ENCODE data around the gene INPP1. TPM values are rescaled to one million over a fixed set of nuclear protein-coding genes. Genes with fewer than 3 reads are reported as not detected.

Gene INPP1
- polyA plus RNA-seq, 1 donor = 16.4 TPM

GRCh38 chr2:190365499-190366204 lies 22.3 kb downstream of the INPP1 start:
- no peak for DNase-seq

GRCh38 chr2:190366248-190366753 lies 22.9 kb downstream of the INPP1 start:
- DNase-seq = no peak

GRCh38 chr2:190367091-190367490 lies 23.7 kb downstream of the INPP1 start:
- DNase-seq = no peak

GRCh38 chr2:190369635-190370034 lies 26.2 kb downstream of the INPP1 start:
- DNase-seq = no peak

- no peak for DNase-seq
Observed at GRCh38 chr2:190376083-190376482, 32.7 kb downstream of the INPP1 start.

GRCh38 chr2:190376591-190377245 lies 33.3 kb downstream of the INPP1 start:
- DNase-seq = no peak

GRCh38 chr2:190378880-190379237 lies 35.5 kb downstream of the INPP1 start:
- DNase-seq = peak; percentile 15

- peak; percentile 53 for DNase-seq
Observed at GRCh38 chr2:190379249-190379964, 36.0 kb downstream of the INPP1 start.

- DNase-seq = no peak
Observed at GRCh38 chr2:190380962-190381412, 37.6 kb downstream of the INPP1 start.

- DNase-seq = peak; percentile 27
Observed at GRCh38 chr2:190382851-190383250, 39.5 kb downstream of the INPP1 start.

- DNase-seq = no peak
Observed at GRCh38 chr2:190387422-190387821, 44.0 kb downstream of the INPP1 start.

- DNase-seq = no peak
Observed at GRCh38 chr2:190396271-190396670, 52.9 kb downstream of the INPP1 start.

- no peak for DNase-seq
Observed at GRCh38 chr2:190402986-190403603, 59.7 kb downstream of the INPP1 start.

- no peak for DNase-seq
Observed at GRCh38 chr2:190404487-190404886, 61.1 kb downstream of the INPP1 start.

- DNase-seq = no peak
Observed at GRCh38 chr2:190405070-190405469, 61.7 kb downstream of the INPP1 start.

- DNase-seq = no peak
Observed at GRCh38 chr2:190405995-190406394, 62.6 kb downstream of the INPP1 start.

- DNase-seq = no peak
Observed at GRCh38 chr2:190406805-190407204, 63.4 kb downstream of the INPP1 start.

GRCh38 chr2:190407246-190407661 lies 63.9 kb downstream of the INPP1 start:
- DNase-seq = peak; percentile 4

- peak; percentile 29 for DNase-seq
Observed at GRCh38 chr2:190407662-190408537, 64.5 kb downstream of the INPP1 start, which contains the start of gene MFSD6. MFSD6 (plus strand) TSS chr2:190408355; CDS start chr2:190436030, 27,675 bp downstream.

GRCh38 chr2:190408538-190409271 lies 65.3 kb downstream of the INPP1 start:
- DNase-seq = peak; percentile 36

- DNase-seq = no peak
Observed at GRCh38 chr2:190409616-190410015, 66.2 kb downstream of the INPP1 start.

Measured in hindlimb muscle (tissue), 1 donor.